GM19035 (cell line): ENCODE results near the gene ZNF618.

Experiments
- ATAC-seq: cut with Tn5 transposase; IDR thresholded peaks from one replicate; pipeline ENCODE4 v1.9.1; 2021; ENCODE audit not compliant: unreplicated experiment

ZNF618 gene

DNA sequence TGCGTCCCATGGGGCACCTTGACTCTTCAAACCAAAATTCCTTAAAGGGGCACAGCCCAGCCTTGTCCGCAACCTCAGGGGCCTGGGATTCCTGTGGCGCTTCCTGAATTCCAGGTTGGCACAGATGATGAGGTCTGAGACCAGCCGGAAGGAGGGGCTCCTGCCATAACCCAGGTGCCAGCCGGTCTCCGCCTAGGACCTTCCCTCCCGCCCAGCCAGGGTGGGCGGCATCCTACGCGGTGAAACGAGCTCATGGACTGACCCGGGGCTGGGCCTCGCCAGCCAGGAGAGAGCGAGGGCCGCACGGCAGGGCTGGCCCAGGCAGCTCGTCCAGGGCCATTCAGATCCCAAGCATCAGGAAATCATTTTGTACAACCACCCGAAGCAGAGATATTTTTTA, 179.0 kb downstream of the ZNF618 start:
- no peak for ATAC-seq

DNA sequence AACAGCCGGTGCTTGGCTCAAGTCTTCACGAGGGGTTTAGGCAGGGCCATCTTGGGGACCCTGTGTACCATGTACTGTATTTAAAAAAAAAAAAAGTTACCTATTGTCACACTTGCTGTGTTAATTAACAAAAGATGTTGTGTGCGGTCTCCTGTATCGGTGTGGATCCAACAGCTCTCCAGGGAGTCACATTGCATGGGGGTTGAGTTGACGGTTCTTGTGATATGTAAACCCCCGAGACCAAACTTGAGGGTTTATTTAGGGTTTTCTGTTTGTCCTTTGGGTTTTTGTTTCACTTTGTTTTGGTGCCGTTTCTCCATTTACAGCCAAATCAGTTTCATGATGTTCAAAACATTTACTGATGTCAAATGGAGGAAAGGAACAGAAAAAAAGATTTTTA, 179.8 kb downstream of the ZNF618 start:
- ATAC-seq = no peak

DNA sequence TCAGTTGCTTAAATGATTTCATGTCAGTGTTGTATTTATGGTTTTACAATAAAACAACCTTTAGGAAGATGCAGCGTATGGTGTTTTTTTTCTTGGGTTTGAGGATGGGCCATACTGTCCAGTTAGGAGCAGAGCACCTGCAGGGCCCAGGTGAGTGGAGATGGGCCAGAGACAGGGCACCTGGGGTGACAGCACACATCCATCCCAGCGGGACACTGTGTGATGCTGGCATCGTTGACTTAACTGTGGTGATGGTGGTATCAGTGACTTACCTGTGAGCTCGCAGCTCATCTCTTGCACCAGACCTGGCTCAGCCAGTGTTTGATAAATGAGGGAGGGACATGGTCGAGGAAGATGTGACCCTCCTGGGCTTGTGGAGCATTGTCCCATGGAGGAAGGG, 180.4 kb downstream of the ZNF618 start:
- ATAC-seq = no peak

DNA sequence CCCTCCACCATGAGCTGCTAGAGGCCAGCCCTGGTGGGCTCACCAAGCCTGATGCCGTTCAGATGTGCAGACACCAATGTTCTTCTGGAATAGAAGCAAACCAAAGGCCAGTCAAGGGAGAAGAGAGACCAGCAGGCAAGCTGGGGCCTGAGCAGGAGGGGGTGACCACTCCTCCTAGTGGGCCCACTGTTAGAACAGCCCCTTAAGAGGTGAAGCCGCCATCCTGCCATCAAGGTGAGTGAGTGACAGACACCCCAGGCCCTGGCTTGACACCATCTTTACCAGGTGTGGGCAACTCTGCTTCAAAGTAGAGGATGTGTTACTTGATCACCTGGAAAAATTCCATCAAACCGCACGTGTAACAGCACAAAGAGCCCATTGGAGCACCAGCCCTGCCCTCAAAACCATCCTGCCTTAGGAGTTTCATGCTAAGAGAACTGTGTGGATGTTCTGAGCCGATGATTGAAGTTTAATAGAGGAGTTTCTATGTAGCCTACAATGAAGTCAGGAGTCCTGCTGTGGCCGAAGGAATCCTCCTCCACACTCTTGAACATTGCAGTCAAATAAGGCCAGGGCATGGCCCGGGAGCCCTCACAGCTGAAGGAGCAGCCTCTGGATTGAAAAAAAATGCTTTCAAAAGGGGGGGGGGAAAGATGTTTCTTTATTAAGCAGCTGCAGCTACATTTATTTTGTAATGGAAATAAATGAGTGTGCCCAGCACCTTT, 181.2 kb downstream of the ZNF618 start:
- ATAC-seq = no peak

DNA sequence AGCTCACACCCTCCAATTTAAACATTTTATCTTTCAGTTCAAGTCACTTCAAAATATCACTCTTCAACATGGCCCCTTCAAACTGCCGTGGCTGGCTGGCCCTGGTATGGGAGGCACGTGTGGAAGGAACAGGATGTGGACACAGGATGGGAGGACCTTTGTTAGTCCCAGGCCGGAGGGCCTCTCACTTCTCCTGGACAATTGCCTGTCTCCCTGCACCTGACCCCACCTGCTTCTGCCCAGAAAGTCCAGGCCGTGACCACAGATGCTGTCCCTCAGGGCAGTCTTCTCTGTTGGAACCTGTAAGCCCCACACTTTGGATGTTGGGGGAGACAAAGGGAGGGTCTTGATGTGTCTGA, 182.6 kb downstream of the ZNF618 start:
- no peak for ATAC-seq

DNA sequence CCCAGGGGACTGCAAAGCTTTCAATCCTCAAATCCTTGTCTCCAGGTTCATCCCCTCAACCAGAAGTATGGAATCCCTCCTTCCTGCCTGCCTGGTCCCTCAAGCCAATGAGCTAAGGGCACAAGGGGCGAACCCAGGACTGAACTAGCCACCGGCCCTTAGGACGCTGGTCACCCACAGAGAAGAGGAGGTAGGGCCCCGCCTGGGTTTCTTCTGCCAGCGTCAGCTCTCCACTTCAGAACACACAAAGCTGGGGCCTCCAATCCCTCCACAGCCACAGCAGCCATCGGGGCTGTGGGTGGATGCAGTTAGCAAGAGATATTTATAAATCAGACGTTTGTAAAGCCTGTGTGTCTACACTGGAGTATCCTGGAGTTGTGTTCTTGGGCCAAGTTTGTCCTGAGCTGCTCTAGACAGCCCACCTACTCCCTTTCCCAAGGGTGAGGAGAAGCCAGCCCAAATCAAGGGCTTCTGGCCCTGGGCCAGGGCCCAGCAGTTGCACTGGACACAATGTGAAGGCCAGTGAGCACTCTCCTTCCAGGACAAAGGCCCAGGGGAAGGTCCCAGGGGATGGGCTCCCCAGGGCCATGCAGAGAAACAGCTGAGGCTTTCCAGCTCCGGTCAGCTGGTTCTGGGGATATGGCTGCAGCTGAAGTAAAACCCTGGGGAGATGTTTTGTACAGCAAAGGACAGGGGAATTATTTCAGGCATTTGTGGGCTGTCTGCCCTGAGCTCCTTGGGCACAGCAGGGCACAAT, 183.1 kb downstream of the ZNF618 start:
- ATAC-seq = no peak

DNA sequence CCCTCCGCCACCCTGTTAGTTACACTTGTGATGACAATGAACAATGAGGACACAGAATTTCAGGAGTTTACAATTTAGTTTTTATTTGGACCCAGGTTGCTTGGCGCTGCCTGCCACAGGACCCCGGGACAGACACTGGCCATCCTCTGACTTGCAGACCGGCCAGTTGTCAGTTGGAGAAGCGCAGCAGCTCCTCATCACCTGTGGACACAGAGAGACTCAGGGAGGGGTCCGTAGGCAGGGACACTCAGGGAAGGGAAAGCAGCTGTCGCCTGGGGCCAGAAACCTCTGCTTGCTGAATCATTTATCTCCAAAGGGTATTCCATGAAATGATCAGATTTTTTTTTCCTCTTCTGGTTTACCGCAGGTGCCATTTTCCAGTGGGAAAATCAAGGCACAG, 184.0 kb downstream of the ZNF618 start:
- ATAC-seq = no peak

DNA sequence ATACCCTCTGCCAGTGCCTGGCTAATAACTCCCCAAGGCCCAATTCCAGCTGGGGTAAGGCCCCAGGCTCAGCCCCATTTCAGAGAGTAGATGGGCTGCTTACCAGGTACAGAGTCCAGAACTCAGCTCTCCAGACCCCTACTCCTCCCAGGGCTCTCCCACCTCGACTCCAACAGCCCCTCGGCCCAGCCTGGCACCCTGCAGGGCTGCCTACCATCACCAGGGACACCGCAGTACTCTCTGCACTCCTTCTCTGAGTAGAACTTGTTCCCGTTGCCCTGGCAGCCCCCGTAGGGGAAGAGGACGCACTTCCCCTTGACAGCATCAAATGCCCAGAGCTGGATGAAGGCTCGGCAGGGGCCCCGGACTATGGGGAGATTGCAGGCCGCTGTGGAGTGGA, 184.6 kb downstream of the ZNF618 start:
- ATAC-seq = no peak

DNA sequence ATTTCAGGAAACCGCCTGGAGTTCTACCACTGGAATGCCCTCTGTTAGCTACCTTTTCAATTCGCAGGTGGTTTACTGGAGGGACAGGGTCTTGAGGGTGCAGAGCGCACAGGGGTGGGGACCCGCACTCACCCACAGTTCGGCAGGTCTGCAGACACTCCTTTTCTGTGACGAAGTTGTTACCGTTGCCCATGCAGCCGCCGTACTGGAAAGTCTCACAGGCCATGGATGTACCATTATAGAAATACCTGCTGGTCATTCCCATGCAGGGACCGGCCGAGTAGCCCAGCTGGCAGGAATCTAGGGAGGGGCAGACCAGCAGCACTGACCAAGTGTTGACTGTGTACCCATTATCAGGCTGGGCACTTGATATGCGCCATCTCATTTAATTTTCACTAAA, 185.2 kb downstream of the ZNF618 start:
- no peak for ATAC-seq

DNA sequence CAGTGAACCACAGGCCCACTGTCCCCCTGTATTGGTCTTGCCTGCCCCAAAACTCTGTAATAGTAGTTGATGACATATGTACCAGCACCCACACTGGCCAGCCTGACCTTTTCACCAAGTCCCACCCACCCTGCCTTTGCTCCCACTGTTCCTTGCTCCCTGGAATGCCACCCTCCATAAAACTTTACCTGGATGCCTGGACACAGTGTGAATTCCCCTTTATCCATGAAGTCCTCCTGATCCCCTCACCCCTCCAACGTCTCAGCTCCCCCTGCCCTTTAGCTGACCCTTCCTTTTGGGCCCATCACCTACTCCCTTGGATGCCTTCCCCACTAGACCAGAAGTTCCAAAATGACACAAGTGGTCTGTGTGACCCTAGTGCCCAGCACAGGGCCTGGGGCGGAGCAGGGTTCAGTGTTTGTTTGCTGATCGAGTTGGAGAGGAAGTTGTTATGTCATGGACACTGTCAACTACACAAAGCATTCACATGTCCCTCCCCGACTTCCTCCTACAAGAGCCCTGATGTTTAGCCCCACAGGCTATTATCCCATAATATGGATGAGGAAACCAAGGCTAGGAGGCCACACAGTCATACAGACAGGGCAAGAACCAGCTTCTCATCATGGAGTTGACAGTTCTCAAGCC, 185.8 kb downstream of the ZNF618 start:
- ATAC-seq = no peak

DNA sequence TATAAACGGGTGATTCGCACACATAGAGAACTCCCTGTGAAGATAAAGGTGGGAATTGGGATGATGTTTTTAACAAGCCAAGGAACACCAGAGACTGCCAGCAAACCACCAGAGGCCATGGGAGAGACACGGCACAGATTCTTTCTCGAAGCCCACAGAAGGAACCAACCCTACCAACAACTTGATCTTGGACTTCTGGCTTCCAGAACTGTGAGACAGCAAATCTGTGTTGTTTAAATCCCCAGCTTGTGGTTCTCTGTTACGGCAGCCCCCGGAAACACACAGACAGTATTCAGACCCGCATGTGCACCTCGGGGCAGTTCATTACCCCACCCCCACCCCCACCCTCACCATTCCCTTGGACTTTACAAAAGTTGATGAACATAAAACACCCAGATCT, 189.2 kb downstream of the ZNF618 start:
- ATAC-seq = no peak

DNA sequence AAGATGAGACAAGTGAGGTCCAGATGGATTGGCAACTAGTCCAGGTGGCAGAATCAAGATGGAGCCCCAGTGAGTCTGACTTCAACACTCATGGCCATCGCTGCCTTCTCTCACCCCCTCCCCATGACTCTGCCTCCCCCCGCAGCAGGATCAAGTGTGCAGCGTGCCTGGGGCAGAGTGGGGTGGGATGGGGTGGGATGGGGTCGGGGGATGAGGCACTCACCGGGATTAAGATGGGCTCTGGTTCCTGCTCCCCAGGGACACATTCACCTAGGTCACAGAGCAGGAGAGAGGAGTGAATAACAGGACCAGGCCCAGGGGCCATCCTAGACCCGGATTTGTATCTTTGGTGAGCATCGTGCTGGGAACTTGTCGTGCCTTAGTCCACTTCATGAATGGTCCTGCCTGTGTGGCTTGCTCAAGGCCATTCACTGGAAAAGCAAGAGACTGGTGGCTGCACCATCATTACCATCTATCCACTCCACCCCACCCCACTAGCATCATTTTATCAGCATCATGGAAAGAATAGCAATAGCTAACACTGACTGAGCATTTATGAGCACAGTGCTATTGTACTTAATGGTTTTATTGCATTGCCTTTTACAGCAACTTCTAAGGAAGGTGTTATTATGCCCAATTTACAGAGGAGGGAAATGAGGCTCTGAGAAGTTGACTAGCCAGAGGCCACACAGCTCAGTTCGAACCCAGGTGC, 193.5 kb downstream of the ZNF618 start:
- ATAC-seq = no peak

DNA sequence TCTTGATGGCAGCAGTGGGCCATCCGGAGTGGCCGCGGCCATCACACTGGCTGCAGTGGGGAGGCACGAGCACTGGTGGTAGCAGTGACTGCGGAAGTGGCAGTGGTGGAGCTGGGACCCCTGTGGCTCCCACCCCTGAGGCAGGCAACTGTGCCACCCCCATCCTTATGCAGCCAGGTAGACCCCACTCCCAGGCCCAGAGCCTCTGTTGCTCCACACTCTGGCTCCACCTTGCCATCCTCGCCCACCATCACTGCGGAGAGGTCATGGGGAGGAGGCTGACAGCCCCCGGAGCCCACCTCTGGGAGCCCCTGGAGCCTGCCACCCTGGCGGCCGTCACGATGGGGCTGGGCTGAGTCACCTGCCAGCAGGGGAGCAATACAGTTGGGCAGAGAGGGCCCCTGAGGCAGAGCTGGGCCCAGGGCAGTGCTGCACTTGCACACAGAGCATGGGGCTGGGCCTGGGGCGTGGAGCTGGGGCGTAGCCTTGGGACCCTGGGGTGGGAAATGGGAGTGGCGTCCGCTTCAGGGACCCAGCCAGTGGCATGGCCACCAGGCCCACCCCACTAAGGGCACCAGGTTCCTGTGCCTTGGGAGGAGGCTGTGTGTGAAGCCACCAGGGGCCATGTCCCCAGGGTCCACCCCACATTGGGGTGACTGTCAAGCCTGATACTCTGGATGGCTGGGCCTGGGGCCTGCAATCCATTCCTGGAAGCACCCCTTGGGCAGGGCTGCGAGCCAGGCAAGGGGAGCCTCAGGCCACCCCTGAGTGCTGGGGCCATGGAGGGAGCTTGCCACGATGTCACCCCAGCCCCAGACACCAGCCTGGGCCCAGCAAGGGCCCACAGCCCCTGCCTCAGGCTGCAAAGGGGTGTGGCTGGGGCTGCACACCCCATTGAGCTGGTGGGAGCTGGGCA, 194.3 kb downstream of the ZNF618 start:
- ATAC-seq = no peak

DNA sequence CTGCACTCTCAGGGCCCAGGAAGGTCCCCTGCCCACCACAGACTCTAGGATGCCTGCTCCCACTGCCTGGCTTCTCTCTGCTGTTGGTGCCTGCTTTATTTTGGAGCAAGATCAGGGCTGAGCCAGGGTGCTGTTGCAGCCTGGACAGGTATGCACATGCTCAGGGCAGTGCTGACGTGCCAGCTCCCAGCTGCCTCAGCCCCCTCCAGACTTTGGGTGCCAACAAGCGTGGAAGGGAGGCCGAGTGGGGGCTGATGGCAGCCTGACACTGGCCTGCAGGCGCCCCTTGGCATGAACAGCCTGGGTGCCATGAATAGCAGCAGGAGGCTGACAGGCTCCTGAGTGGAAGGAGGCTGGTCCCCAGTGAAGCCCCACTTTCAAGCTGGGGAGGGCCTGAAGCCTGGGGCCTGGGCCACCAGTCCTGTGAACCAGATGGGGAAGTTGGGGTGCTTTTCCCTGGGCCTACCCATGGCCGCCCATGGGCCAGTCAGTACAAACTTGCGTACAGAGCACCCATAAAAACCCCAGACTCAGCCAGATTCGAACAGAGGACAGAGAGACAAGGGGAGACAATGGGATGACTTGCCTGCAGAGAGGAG, 195.2 kb downstream of the ZNF618 start:
- ATAC-seq = no peak

DNA sequence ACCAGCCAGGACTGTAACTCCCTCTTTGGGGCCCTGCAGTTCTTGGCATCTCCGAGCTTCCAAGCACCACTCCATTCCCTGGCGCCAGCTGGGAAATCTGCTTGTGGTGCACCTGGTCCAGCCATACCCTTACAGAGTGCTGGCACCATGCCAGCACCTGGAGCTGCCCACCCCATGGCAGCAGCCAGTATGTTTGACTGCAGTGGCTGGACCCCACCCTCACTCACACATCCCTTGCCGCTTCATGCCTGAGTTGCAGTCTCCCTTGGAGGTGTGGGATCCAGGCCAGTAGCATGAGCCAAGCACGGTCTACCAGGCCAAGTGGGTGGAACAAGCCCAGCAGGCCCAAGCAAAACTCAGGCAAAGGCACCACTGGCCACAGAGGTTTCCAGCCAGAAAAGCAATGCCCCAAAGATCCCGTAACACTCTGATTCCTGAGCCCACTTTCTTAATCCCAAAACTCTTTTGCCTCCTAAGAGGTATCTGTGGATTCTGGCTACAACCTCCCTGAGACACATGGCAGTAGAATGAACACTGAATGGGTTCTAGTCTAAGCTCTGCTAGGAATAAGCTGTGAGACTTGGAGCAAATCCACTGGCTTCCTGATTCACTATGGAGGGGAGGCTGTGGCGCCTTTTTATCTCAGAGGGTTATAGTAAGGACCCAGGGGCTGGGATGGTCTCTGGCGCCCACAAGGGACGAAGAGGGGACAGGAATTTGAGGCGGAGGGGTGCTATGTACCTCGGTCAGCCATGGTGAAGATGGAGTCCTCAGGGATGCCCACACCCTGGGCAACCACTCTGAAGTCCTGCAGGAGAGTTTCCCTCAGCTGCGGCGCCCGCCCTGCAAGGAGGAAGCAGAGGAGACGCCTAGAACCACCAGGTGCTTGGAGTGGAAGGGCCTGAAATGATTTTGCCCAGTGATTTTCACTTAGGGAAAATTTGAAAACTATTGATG, 196.4 kb downstream of the ZNF618 start:
- no peak for ATAC-seq

DNA sequence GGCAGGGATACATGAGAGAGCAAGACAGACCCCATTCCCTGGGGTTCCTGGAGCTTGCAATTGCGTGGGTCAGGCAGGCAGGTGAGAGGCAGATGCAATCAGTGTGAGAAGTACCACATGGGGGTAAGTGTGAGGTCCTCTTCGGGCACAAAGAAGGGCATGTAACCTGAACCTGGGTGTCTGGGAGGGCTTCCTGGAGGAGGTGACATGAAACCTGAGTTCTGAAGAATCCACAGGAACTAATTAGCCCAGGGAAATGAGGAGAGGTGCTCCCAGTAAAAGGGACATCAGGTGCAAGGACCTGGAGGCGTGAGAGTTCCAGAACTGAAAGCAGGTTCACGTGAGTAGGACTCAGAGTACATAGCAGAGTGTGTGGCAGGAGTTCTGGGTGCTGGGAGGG, 199.5 kb downstream of the ZNF618 start:
- no peak for ATAC-seq

DNA sequence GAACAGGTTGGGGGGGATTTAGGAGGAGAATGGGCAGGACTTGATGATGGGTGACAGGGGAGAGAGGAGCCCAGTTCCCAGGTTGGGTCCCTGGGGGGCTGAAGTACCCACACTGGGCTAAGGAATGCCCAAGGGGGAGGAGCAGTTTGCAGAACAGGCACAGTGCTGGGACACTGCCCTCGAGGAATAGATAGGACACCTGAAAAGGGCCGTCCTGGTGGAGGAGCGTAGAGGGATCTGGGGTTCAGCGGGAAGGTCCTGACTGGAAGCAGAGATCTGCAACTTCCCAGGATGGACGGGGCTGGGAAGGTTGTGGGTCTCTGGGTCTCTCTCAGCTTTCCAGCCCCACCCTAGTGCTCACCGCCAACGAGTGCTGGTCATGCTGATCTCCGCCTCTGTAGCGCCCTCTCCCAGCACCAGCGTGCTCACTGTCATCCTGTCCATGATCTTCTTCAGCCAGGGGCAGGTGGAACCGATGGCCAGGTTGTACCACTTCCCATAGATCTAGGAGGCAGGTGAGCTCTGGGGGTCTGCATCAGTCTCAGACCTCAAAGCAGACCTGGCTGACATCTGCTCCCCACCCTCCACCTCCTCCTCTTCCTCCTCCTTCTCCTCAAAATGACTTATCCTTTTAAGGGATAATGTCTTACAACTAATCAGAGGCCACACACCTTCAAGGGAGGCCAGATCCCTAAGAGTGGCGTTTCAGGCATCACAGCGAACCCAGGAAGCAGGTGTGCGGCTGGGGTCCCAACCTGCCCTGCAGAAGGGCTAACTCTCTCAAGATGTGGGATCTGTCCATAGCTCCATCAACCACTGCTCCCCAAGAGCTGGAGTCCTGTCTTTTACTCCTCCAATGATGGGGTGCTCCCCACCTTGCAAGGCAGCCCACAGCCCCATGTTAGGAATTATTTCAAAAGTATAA, 200.4 kb downstream of the ZNF618 start:
- no peak for ATAC-seq
